Neutrophil (primary cell): Measurements from ENCODE around the gene PMIS2.
"Not testable (repeated sequence)": the region's sequence is repeated elsewhere in the genome, so short reads cannot be mapped to it uniquely, and the experiment has no call there.

Experiments used
- H3K27ac ChIP-seq: fragments of 200-600 bp; sonication (generic); 2 replicates; pipeline ENCODE4 v1.5.1; 2016; ENCODE audit warnings: mild to moderate bottlenecking, moderate library complexity
- H3K27me3 ChIP-seq: fragments of 200-600 bp; sonication (generic); 2 replicates; pipeline ENCODE4 v1.6.0; 2016; ENCODE audit warnings: mild to moderate bottlenecking
- H3K36me3 ChIP-seq: fragments of 200-600 bp; sonication (generic); 2 replicates; pipeline ENCODE4 v1.5.1; 2017
- H3K4me1 ChIP-seq, 2 experiments: fragments of 200-600 bp in 1 of 2; sonication (generic) in 1 of 2; 1 replicate in 1 of 2; 2 replicates in 1 of 2; pipeline versions ENCODE4 v1.5.1 to v1.6.1; 2013 to 2016; ENCODE audit warnings: low read depth in 1 of 2, low read length in 1 of 2, mild to moderate bottlenecking in 1 of 2, moderate library complexity in 1 of 2; ENCODE audit not compliant: control insufficient read depth in 1 of 2, insufficient read depth in 1 of 2
- H3K4me3 ChIP-seq, 2 experiments: fragments of 200-600 bp in 1 of 2; sonication (generic) in 1 of 2; 1 replicate in 1 of 2; 2 replicates in 1 of 2; pipeline ENCODE4 v1.5.1; 2013 to 2016; ENCODE audit warnings: low read depth in 1 of 2, low read length in 1 of 2, mild to moderate bottlenecking in 1 of 2, moderate library complexity in 1 of 2
- H3K9me3 ChIP-seq: fragments of 200-600 bp; sonication (generic); 2 replicates; pipeline ENCODE4 v1.5.1; 2016
- CTCF ChIP-seq: fragments of 200-600 bp; sonication (generic); IDR thresholded peaks from 2 replicates; pipeline ENCODE4 v1.5.1; 2016; ENCODE audit warnings: antibody characterized with exemption

Gene PMIS2

GRCh38 chr19:35578707-35579106 lies 7.3 kb upstream of the PMIS2 start:
- TF ChIP-seq CTCF: no peak
- Histone ChIP-seq H3K9me3 (peaks cover 20% of the 10 kb centered on the region), H3K27me3 (peaks cover 8% of the 10 kb centered on the region), H3K4me3 (no peak overlapping the region), H3K27ac (no peak overlapping the region), H3K4me1 (no peaks in the 10 kb centered on the region), H3K36me3 (no peaks in the 10 kb centered on the region)

- Histone ChIP-seq H3K36me3 (no peaks in the 10 kb centered on the region), H3K27ac (no peak overlapping the region), H3K27me3 (peaks cover 33% of the 10 kb centered on the region), H3K4me3 (no peak overlapping the region), H3K4me1 (no peaks in the 10 kb centered on the region), H3K9me3 (no peaks in the 10 kb centered on the region)
- no peak for TF ChIP-seq CTCF
Measured at GRCh38 chr19:35582760-35583159, 3.2 kb upstream of the PMIS2 start.

- Histone ChIP-seq H3K9me3 (no peaks in the 10 kb centered on the region), H3K4me1 (no peaks in the 10 kb centered on the region), H3K36me3 (no peaks in the 10 kb centered on the region), H3K27ac (no peak overlapping the region), H3K27me3 (peaks cover 37% of the 10 kb centered on the region), H3K4me3 (no peak overlapping the region)
- TF ChIP-seq CTCF: no peak
Measured at GRCh38 chr19:35587321-35587720, 1.3 kb downstream of the PMIS2 start.

GRCh38 chr19:35590875-35591274 lies 4.9 kb downstream of the PMIS2 start:
- Histone ChIP-seq H3K27ac (no peak overlapping the region), H3K4me3 (no peak overlapping the region), H3K36me3 (no peaks in the 10 kb centered on the region), H3K27me3 (peaks cover 7% of the 10 kb centered on the region), H3K9me3 (no peaks in the 10 kb centered on the region), H3K4me1 (no peaks in the 10 kb centered on the region)
- no peak for TF ChIP-seq CTCF

- Histone ChIP-seq H3K27me3 (peaks cover 3% of the 10 kb centered on the region), H3K27ac (no peak overlapping the region), H3K36me3 (no peaks in the 10 kb centered on the region), H3K9me3 (no peaks in the 10 kb centered on the region), H3K4me1 (no peaks in the 10 kb centered on the region), H3K4me3 (no peak overlapping the region)
- no peak for TF ChIP-seq CTCF
Measured at GRCh38 chr19:35592226-35592625, 6.3 kb downstream of the PMIS2 start.

- not testable (repeated sequence) for H3K27ac ChIP-seq, H3K4me3 ChIP-seq, H3K36me3 ChIP-seq, H3K9me3 ChIP-seq, H3K4me1 ChIP-seq
- peaks cover 19% of the 10 kb centered on the region for H3K27me3 ChIP-seq
Measured at GRCh38 chr19:35595026-35595425, 9.1 kb downstream of the PMIS2 start.
